H54 (cell line): ENCODE measurements around the gene FAM20C.

Experiments used
- DNase-seq: peaks from one replicate; pipeline ENCODE4 v3.0.0; 2011; ENCODE audit warnings: low spot score, mixed read lengths; ENCODE audit not compliant: insufficient read length
- FAIRE-seq: peaks from 3 replicates; lab custom pipeline; 2011; peaks lifted over from hg19 to GRCh38; lab: Jason Lieb, UNC
- POLR2A ChIP-seq: IDR thresholded peaks from 2 replicates; pipeline ENCODE4 v1.6.1; 2011; ENCODE audit warnings: low read depth, mild to moderate bottlenecking, low read length

The FAM20C gene

GRCh38 chr7:219581-220150, 27.3 kb downstream of the FAM20C start:
- no peak for FAIRE-seq
- TF ChIP-seq POLR2A, result no peak
- no peak for DNase-seq

GRCh38 chr7:220151-220841, 27.9 kb downstream of the FAM20C start:
- no peak for TF ChIP-seq POLR2A
- no peak for DNase-seq
- FAIRE-seq, result no peak

- FAIRE-seq, result no peak
- no peak for TF ChIP-seq POLR2A
- no peak for DNase-seq
These were observed 29.8 kb downstream of the FAM20C start for GRCh38 chr7:221978-222715.

DNA sequence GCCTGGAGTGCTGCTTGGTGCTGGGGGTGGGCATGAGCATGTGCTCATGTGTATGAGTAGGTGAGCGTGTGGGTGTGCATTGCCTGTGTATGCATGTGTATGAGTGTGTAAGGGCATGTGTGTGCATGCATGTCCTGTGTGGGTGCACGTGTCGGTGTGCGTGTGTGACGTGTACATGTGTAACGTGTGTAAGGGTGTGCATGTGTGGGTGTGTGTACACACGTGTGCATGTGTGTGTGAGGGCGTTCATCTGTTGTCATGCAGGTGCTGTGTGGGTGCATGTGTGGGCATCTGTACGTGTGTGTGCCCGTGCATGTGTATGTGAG, 30.3 kb downstream of the FAM20C start:
- no peak for TF ChIP-seq POLR2A
- FAIRE-seq (no peak), DNase-seq (no peak)

DNA sequence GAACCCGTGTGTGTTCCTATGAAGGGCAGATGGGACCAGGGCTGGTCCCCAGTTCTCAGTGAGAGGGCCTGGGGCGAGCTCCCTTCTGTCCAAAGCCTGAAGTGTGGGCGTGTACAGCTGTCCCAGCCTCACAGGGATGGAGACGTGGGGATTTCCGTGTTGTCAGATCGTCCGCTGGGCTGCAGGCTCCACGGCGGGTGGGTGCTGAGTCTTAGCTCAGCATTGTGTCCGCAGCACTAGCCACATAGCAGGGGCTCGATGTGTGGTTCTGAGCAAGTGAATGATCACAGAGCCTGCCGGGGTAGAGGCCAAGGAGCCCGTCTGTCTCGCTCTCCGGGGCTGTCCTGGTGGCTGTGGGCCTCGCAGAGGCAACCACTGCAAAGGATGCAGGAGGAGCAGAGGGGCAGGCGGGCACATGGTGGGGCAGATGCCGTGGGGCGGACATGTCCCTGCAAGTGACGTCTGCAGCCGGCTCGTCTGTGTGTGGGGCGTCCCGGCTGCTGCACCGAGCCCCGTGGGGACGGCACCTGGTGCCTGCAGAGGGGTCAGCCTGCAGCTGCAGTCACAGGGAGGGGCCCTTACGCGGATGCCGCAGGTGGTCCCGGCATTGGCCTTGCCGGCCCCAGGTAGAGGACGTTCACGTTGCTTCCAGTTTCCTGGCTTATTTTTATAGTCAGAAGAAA, 30.9 kb downstream of the FAM20C start:
- no peak for FAIRE-seq
- no peak for TF ChIP-seq POLR2A
- DNase-seq, result no peak

- DNase-seq, result no peak
- TF ChIP-seq POLR2A, result no peak
- no peak for FAIRE-seq
These were observed 31.5 kb downstream of the FAM20C start for GRCh38 chr7:223861-224260.

DNA sequence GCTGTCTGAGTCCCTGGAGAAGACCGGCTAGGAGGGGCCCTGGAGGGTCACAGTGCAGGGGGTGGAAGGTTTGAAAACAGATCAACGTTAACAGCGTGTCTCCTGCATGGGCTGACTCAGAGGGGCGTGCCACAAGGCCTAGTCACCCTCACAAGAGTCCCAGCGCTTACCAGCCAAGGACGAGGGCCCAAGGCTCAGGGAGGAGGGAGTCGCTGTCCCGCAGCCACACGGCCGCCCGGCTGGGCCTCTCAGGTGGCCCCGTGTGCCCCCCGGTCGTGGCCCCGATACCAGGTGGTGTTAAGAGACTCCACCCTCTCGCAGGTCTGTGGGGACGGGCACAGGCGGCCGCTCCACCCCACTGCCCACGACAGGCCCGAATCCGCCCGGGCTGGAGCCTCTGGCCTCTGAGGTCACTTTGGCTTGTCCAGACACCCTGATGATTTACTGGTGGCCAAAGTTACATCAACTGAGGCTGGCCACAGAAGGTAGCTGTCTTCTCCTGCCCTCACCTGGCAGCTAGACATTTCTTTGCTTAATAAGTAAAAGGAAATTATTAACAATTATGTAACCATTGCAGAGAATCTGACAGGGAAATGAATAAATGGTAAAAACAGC, 34.0 kb downstream of the FAM20C start:
- no peak for TF ChIP-seq POLR2A
- DNase-seq, result peak; percentile 99
- FAIRE-seq, result peak; percentile 88

DNA sequence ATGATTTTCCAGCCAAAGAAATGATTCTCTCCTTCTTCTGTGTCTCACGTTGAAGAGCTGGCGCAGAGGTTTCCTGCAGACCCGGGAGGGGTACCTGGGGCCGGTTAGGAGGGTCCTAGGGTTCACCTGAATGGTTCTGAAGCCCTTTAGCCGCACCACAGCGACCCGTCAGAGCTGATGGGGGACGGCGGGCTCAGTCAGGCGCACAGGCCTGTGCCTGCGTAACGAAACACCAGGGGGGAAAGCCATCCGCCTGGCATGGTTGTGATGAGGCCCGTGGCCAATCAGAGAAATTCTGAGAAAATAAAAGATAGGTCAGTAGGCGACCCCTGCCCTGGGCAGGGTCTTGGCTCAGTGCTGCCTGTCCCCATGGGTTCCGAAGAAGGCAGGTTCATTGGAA, 35.6 kb downstream of the FAM20C start:
- FAIRE-seq (no peak), DNase-seq (no peak)
- no peak for TF ChIP-seq POLR2A

GRCh38 chr7:228610-229009, 36.2 kb downstream of the FAM20C start:
- DNase-seq (no peak), FAIRE-seq (no peak)
- no peak for TF ChIP-seq POLR2A

DNA sequence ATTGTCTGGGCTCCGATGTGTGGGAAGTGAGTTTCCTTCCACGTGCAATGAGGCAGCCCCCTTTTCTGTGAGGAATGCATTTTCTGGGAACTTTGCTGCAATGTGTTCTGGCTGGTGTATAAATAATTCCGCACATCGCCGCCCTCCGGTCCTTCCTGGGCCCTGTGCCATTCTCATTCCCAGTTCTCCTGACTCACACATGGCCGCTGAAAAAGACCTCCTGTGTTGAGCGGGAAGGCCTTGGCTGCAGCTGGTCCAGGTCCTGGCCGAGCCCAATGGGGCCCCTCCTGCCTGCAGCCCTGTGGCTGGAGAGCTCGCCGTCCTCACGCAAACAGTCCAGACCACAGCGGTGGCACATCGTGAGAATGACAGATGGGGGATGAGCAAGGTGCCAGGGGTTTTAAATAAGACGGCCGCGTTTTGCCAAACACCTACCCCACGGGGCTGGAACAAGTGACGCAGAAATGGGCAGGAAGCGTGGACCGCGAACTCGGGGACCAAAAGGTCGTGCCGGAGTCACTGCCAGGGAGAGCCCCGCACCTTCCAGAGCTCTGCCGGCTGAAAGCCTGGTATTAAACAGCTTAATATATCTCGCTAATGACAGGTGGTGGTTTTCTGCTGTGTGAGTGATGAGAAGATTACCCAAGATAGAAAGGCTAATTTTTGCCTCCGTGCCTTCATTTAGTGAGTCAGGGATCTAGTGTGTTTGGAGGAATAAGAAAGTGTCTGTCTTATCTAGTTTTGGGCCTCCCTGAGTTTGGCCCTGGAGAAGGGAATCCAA, 37.0 kb downstream of the FAM20C start:
- DNase-seq (peak; percentile 94), FAIRE-seq (peak; percentile 89)
- no peak for TF ChIP-seq POLR2A

GRCh38 chr7:230274-230673, 37.9 kb downstream of the FAM20C start:
- FAIRE-seq (no peak), DNase-seq (no peak)
- TF ChIP-seq POLR2A, result no peak

- no peak for TF ChIP-seq POLR2A
- FAIRE-seq (no peak), DNase-seq (no peak)
These were observed 38.9 kb downstream of the FAM20C start for GRCh38 chr7:231030-231857.
